Measurements from ENCODE around the gene SNRPA1.

The SNRPA1 gene

DNA sequence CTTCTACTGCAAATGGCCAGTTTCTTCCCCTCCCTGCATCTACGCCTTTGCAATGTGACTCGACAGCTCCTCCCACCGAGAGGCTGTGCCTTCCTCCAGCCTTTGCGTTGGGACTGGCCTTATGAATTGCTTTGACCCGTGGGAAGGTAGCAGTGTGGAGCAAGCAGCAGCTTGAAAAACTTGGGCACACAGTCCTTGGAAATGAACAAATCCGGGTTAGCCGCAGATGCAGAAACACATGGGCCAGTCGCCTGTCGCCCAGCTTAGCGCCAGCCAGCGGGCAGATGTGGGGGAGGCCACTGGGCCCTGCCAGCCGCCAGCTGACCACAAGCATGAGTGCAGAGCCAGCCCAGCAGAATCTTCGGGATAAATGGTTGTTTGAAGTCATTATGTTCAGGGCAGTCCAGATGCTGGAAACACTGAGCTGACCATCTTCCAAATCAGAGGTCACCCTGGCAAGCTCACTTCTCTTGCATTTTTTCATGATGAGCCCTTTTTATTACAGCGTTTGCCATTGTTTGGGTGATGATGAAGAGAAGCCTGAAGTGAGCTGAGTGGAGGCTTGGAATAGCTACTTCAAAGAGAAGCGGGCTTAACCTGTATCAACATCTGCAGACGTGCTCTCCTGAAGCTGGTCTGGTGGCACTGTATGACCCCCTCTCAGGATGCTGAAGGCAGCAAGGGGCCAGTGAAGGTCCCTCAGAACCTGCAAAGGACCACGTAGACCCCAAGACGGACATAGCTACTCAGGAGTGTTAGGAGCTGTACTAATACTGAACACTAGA, 27.5 kb downstream of the SNRPA1 start:
- H3K27me3 ChIP-seq (ENCODE audit: control insufficient read depth, insufficient read depth, low read length), result no peaks in the 10 kb centered on the region
- no peak overlapping the region for H3K4me3 ChIP-seq (ENCODE audit: low read depth, low read length)
- peaks cover 15% of the 10 kb centered on the region; the same call in 1 of the 2 replicates for H3K4me1 ChIP-seq (ENCODE audit: control insufficient read depth, insufficient read depth, low read length)
- peaks cover 39% of the 10 kb centered on the region for H3K36me3 ChIP-seq (ENCODE audit: control insufficient read depth, insufficient read depth, low read length)
- H3K27ac ChIP-seq (ENCODE audit: low read depth, low read length), result no peak overlapping the region
- H3K9me3 ChIP-seq (ENCODE audit: control insufficient read depth, insufficient read depth, low read depth, low read length), result no peaks in the 10 kb centered on the region
- H3K9ac ChIP-seq (ENCODE audit: low read length), result no peak overlapping the region

DNA sequence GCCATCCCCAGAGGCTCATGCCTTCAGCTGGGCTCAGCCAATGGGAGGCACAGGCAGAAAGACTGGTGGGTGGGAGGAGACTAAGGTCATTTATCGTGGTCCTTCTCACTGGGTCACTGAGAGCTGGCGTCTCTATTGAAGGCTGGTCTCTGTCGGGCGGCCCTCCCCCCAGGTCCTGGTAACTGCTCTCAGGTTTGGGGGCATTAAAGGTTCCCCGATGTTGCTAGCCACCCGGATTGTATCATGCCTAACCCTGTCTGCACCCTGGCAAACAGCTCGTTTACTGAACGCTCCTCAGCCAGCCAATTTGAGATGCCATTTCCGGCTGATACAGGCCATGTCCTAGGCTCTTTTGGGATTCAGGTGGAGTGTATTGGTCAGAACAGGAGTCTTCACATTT, 28.3 kb downstream of the SNRPA1 start:
- H3K4me3 ChIP-seq (ENCODE audit: low read depth, low read length), result no peak overlapping the region

DNA sequence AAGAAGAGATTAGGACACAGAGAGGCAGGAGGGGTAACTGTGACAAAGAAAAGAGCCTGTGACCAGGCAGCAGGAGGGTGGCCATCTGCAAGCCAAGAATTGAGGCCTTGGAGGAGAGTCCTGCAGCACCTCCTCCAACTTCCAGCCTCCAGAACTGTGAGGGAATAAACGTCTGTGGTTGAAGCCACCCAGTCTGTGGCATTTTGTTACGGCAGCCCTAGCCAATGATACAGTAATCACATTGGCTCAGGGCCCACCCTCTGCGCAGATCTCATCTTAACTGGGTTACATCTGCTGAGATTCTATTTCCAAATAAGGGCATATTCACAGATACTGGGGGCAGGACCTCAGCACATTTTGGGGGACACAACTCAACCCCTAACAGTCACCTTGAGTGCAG, 29.0 kb downstream of the SNRPA1 start:
- no peaks in the 10 kb centered on the region for H3K9me3 ChIP-seq (ENCODE audit: control insufficient read depth, insufficient read depth, low read depth, low read length)
- no peaks in the 10 kb centered on the region for H3K27me3 ChIP-seq (ENCODE audit: control insufficient read depth, insufficient read depth, low read length)
- H3K9ac ChIP-seq (ENCODE audit: low read length), result no peak overlapping the region
- no peak overlapping the region for H3K27ac ChIP-seq (ENCODE audit: low read depth, low read length)
- no peak overlapping the region for H3K4me3 ChIP-seq (ENCODE audit: low read depth, low read length)
- H3K4me1 ChIP-seq (ENCODE audit: control insufficient read depth, insufficient read depth, low read length), result peaks cover 15% of the 10 kb centered on the region; the same call in 1 of the 2 replicates
- peaks cover 25% of the 10 kb centered on the region for H3K36me3 ChIP-seq (ENCODE audit: control insufficient read depth, insufficient read depth, low read length)

More for the DNA sequence above, 28.3 kb downstream of the SNRPA1 start:
- H3K27me3 ChIP-seq (ENCODE audit: control insufficient read depth, insufficient read depth, low read length), result no peaks in the 10 kb centered on the region
- peaks cover 15% of the 10 kb centered on the region; the same call in 1 of the 2 replicates for H3K4me1 ChIP-seq (ENCODE audit: control insufficient read depth, insufficient read depth, low read length)
- H3K36me3 ChIP-seq (ENCODE audit: control insufficient read depth, insufficient read depth, low read length), result peaks cover 32% of the 10 kb centered on the region
- H3K27ac ChIP-seq (ENCODE audit: low read depth, low read length), result no peak overlapping the region
- H3K9me3 ChIP-seq (ENCODE audit: control insufficient read depth, insufficient read depth, low read depth, low read length), result no peaks in the 10 kb centered on the region
- H3K9ac ChIP-seq (ENCODE audit: low read length), result no peak overlapping the region

DNA sequence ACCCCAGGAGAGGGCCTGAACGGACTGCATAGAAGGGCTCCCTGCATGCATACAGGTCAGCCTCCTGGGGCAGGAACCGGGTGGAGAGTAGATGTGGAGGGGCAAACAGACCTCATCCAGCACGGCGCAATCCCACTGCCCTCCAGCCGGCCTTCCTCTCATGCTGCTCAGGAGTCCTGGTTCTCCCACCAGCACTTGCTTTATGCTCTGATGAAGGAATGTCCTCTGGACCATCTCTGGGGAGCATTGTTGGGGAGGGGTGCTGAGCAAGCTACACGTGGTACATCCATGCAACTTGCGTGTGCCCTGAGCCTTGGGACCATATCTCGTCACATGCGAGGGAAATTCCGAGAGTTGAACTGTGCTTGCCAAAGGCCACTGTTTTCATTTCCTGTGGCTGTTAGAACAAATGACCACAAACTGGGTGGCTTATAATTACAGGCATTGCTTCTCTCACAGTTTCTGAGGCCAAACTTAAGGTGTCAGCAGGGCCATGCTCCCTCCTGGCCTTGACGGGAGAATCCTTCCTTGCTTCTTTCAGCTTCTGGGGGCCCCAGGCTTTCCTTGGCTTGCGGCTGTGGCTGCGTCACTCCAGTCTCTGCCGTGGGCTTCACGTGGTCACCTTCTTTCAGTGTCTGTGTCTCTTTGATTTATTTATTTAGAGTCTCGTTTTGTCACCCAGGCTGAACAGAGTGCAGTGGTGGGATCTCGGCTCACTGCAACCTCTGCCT, 30.0 kb downstream of the SNRPA1 start:
- H3K27me3 ChIP-seq (ENCODE audit: control insufficient read depth, insufficient read depth, low read length), result no peaks in the 10 kb centered on the region
- no peak overlapping the region for H3K9ac ChIP-seq (ENCODE audit: low read length)
- no peak overlapping the region for H3K4me3 ChIP-seq (ENCODE audit: low read depth, low read length)
- H3K36me3 ChIP-seq (ENCODE audit: control insufficient read depth, insufficient read depth, low read length), result peaks cover 16% of the 10 kb centered on the region
- H3K4me1 ChIP-seq (ENCODE audit: control insufficient read depth, insufficient read depth, low read length), result peaks cover 15% of the 10 kb centered on the region; the same call in 1 of the 2 replicates
- no peak overlapping the region for H3K27ac ChIP-seq (ENCODE audit: low read depth, low read length)
- H3K9me3 ChIP-seq (ENCODE audit: control insufficient read depth, insufficient read depth, low read depth, low read length), result no peaks in the 10 kb centered on the region

DNA sequence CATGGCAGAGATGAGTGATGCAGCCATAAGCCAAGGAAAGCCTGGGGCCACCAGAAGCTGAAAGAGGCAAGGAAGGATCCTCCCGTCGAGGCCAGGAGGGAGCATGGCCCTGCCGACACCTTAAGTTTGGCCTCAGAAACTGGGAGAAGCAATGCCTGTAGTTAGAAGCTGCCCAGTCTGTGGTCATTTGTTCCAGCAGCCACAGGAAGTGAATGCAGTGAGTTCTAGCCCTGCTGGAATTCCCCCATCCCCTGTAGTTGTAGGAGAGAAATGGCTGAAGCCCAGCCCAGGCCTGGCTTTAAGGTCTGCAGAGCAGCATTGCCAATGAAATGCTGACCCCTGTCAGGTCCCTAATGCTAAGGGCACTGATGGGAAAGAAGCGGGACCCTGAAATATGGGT, 31.0 kb downstream of the SNRPA1 start:
- H3K4me3 ChIP-seq (ENCODE audit: low read depth, low read length), result no peak overlapping the region
- no peaks in the 10 kb centered on the region for H3K9me3 ChIP-seq (ENCODE audit: control insufficient read depth, insufficient read depth, low read depth, low read length)
- no peaks in the 10 kb centered on the region for H3K27me3 ChIP-seq (ENCODE audit: control insufficient read depth, insufficient read depth, low read length)
- peaks cover 5% of the 10 kb centered on the region; the same call in 1 of the 2 replicates for H3K36me3 ChIP-seq (ENCODE audit: control insufficient read depth, insufficient read depth, low read length)
- peaks cover 15% of the 10 kb centered on the region; the same call in 1 of the 2 replicates for H3K4me1 ChIP-seq (ENCODE audit: control insufficient read depth, insufficient read depth, low read length)
- H3K27ac ChIP-seq (ENCODE audit: low read depth, low read length), result no peak overlapping the region
- H3K9ac ChIP-seq (ENCODE audit: low read length), result no peak overlapping the region

DNA sequence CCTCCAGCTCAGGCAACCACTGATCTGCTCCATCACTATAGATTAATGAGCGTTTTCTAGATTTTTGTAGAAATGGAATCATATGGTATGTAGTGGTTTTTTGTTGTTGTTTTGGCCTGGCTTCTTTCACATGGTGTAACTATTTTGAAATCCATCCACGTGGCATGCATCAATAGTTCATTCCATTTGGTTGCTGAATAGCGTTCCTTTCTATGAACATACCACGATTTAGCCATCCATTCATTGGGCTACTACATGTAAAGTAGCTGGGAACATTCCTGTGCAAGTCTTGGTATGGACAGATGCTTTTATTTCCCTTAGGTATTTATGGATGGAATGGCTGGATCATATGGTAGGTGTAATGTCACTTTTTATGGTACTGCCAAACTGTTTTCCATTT, 32.5 kb downstream of the SNRPA1 start:
- Histone ChIP-seq H3K27me3 (ENCODE audit: control insufficient read depth, insufficient read depth, low read length) (no peaks in the 10 kb centered on the region), H3K36me3 (ENCODE audit: control insufficient read depth, insufficient read depth, low read length) (no peaks in the 10 kb centered on the region), H3K4me1 (ENCODE audit: control insufficient read depth, insufficient read depth, low read length) (peaks cover 20% of the 10 kb centered on the region), H3K9me3 (ENCODE audit: control insufficient read depth, insufficient read depth, low read depth, low read length) (no peaks in the 10 kb centered on the region), H3K4me3 (ENCODE audit: low read depth, low read length) (no peak overlapping the region), H3K9ac (ENCODE audit: low read length) (no peak overlapping the region), H3K27ac (ENCODE audit: low read depth, low read length) (no peak overlapping the region)

DNA sequence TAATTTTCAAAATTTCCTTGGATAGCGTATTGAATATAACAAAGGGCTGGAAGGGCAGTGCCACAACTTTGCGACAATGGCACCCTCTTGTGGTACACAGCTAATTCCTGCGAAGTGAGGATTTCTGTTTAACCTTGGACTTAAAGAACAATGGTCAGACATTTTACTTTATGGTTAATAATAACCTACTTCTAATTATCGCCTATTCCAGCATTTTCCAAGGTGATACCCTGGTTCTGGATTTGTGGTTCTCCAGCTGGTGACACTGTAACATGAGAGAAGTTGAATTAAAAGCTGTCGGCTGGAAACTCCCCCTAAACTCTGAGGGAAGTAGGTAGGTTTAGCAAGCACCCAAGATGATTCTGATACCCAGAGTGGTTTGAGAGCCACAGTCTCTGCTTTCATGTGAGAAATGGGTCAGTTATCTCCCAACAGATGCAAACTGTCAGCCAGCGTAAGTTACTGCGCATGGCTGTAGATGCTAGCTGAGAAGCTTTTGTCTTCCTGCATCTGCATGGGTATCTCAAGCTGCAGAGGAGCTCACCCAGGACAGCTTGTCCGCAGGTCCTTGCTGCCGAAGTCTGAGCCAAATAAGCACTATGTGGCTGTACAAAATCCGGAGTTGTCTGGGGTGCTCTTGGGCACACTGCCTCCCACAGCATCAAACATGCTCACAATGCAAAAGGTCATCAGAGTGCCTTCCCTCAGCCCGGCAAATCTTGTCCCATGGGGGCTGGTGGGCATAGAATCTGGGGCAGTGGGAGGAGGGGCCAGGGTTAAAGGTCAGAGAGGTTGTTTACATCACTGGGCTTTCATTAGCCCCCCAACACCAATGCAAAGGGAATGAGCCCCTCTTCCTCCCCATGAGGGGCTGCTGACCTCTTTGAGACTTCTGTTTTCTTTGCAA, 36.6 kb downstream of the SNRPA1 start:
- no peak overlapping the region for H3K27ac ChIP-seq (ENCODE audit: low read depth, low read length)
- peaks cover 18% of the 10 kb centered on the region for H3K4me1 ChIP-seq (ENCODE audit: control insufficient read depth, insufficient read depth, low read length)
- no peak overlapping the region for H3K9ac ChIP-seq (ENCODE audit: low read length)
- no peaks in the 10 kb centered on the region for H3K27me3 ChIP-seq (ENCODE audit: control insufficient read depth, insufficient read depth, low read length)
- no peaks in the 10 kb centered on the region for H3K36me3 ChIP-seq (ENCODE audit: control insufficient read depth, insufficient read depth, low read length)
- H3K4me3 ChIP-seq (ENCODE audit: low read depth, low read length), result no peak overlapping the region
- no peaks in the 10 kb centered on the region for H3K9me3 ChIP-seq (ENCODE audit: control insufficient read depth, insufficient read depth, low read depth, low read length)

DNA sequence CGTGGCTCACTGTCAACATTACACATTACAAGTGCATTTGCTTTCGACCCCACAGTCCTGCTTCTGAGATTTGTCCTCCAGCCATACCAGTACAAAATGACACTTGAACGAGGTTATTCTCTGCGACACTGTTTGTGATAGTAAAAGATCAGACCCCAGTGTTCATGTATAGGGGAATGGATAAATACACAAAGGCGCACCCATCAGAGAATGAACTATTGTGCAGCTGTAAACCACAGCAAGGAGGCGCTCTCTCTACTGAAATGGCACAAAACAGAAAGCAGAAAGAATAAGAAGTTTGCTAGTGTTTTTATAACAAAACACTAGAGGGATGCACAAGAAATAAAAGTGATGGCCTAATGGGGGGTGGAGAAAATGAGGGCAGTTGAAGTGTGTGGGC, 38.3 kb downstream of the SNRPA1 start:
- Histone ChIP-seq H3K9ac (ENCODE audit: low read length) (no peak overlapping the region), H3K27ac (ENCODE audit: low read depth, low read length) (no peak overlapping the region), H3K27me3 (ENCODE audit: control insufficient read depth, insufficient read depth, low read length) (no peaks in the 10 kb centered on the region), H3K4me3 (ENCODE audit: low read depth, low read length) (no peak overlapping the region), H3K4me1 (ENCODE audit: control insufficient read depth, insufficient read depth, low read length) (peaks cover 27% of the 10 kb centered on the region), H3K9me3 (ENCODE audit: control insufficient read depth, insufficient read depth, low read depth, low read length) (no peaks in the 10 kb centered on the region), H3K36me3 (ENCODE audit: control insufficient read depth, insufficient read depth, low read length) (no peaks in the 10 kb centered on the region)

DNA sequence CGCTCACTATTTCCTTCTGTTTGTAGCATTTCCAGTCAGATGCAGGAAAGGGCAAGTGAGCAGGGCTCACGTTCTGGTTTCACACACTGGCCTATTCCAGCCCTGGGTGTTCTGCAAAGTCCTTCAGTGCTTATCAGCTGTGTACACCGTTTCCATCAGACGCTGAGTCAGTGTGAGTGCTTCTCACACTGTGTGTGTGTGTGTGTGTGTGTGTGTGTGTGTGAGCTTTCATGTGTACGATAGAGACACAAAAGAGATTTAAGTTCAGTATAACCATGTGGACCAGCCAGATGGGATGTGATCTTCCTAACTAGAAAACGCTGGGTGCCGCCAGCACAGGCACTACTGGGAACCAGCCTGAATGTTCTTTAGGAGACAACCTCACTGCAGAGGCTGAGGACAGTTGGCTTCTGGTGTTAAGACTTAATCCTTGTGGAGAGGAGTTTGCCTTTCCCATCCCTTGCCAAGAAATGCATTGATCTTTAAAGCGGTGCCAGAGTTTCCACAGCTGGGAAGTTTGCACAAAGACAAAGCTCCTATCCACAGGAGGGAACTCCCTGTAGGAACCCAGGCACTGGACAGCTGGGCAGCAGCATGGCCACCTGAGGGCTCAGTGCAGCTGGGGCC, 39.3 kb downstream of the SNRPA1 start:
- H3K9ac ChIP-seq (ENCODE audit: low read length), result no peak overlapping the region
- H3K27ac ChIP-seq (ENCODE audit: low read depth, low read length), result no peak overlapping the region
- H3K27me3 ChIP-seq (ENCODE audit: control insufficient read depth, insufficient read depth, low read length), result no peaks in the 10 kb centered on the region
- no peaks in the 10 kb centered on the region for H3K9me3 ChIP-seq (ENCODE audit: control insufficient read depth, insufficient read depth, low read depth, low read length)
- H3K4me3 ChIP-seq (ENCODE audit: low read depth, low read length), result no peak overlapping the region
- no peaks in the 10 kb centered on the region for H3K36me3 ChIP-seq (ENCODE audit: control insufficient read depth, insufficient read depth, low read length)
- peaks cover 27% of the 10 kb centered on the region for H3K4me1 ChIP-seq (ENCODE audit: control insufficient read depth, insufficient read depth, low read length)

DNA sequence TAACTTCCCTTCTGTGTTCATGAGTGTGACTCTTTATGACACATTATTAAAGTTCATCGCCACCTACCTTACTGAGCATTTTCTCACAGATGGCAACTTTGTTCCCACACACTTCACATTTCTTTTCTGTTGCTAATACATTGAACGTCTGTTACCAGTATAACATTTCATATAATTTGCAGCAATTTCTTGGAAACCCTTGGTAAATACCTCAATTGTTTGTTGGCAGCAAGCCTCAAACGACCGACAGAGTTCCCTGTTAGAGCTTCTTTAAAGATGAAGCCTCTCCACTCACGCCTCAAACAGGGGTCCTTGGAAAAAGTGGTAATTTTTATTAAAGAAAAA, 40.0 kb downstream of the SNRPA1 start:
- Histone ChIP-seq H3K36me3 (ENCODE audit: control insufficient read depth, insufficient read depth, low read length) (no peaks in the 10 kb centered on the region), H3K27ac (ENCODE audit: low read depth, low read length) (no peak overlapping the region), H3K9ac (ENCODE audit: low read length) (no peak overlapping the region), H3K9me3 (ENCODE audit: control insufficient read depth, insufficient read depth, low read depth, low read length) (no peaks in the 10 kb centered on the region), H3K4me3 (ENCODE audit: low read depth, low read length) (no peak overlapping the region), H3K4me1 (ENCODE audit: control insufficient read depth, insufficient read depth, low read length) (peaks cover 33% of the 10 kb centered on the region), H3K27me3 (ENCODE audit: control insufficient read depth, insufficient read depth, low read length) (no peaks in the 10 kb centered on the region)

Data from HUES6 (cell line).